ENCODE results near the gene NVL. TPM values are rescaled to one million over a fixed set of nuclear protein-coding genes. Genes with fewer than 3 reads are reported as not detected.

Gene NVL
- total RNA-seq, 2 experiments from 2014 or later: 37.7 to 40.4 TPM

GRCh38 chr1:224329484-224329841 is 509 bp downstream of the NVL start:
- POLR2A ChIA-PET: interaction anchor here (0.7 to 1.7 kb wide), 5 partner anchors 9 to 214 kb away, joined by 3 to 5 read pairs (median 3); no protein-coding TSS in a partner anchor
- ATAC-seq: no peak

GRCh38 chr1:224328644-224329043 is 1.3 kb downstream of the NVL start:
- ChIA-PET CTCF (interaction anchor here (1.8 to 2.1 kb wide), 3 partner anchors 29 to 212 kb away, joined by 6 to 16 read pairs (median 11); no protein-coding TSS in a partner anchor), POLR2A (interaction anchor here (1.0 to 1.7 kb wide), 2 partner anchors 14 to 213 kb away, joined by 3 to 5 read pairs; no protein-coding TSS in a partner anchor)
- no peak for TF ChIP-seq CTCF (IDR thresholded peaks at IDR 0.05)
- ATAC-seq: no peak
- no peak for DNase-seq
- Mint-ChIP-seq H3K9me3 (no peaks in the 10 kb centered on the region), H3K27ac (peak overlapping the region; percentile 0), H3K36me3 (ENCODE audit: low read depth) (peaks cover 5% of the 10 kb centered on the region), H3K4me1 (ENCODE audit: low read depth) (peaks cover 31% of the 10 kb centered on the region), H3K27me3 (no peaks in the 10 kb centered on the region), H3K4me3 (peak overlapping the region; percentile 88)
- intact Hi-C loops (cut with micrococcal nuclease): no loop called here

More at GRCh38 chr1:224329484-224329841, 509 bp downstream of the NVL start:
- no peak for TF ChIP-seq CTCF (IDR thresholded peaks at IDR 0.05)
- Mint-ChIP-seq H3K4me1 (ENCODE audit: low read depth) (peaks cover 40% of the 10 kb centered on the region), H3K27me3 (no peaks in the 10 kb centered on the region), H3K36me3 (ENCODE audit: low read depth) (peaks cover 5% of the 10 kb centered on the region), H3K9me3 (no peaks in the 10 kb centered on the region), H3K4me3 (peak overlapping the region; percentile 88), H3K27ac (peak overlapping the region; percentile 99)
- CTCF ChIA-PET: interaction anchor here (0.9 to 2.1 kb wide), 5 partner anchors 28 to 213 kb away, joined by 3 to 16 read pairs (median 6); no protein-coding TSS in a partner anchor
- intact Hi-C loops (cut with micrococcal nuclease): no loop called here
- DNase-seq: no peak

GRCh38 chr1:224325959-224326358 is 4.0 kb downstream of the NVL start:
- ChIA-PET CTCF (interaction anchor here (0.7 to 1.3 kb wide), 2 partner anchors 9 to 131 kb away, joined by 3 read pairs; no protein-coding TSS in a partner anchor), POLR2A (no interaction called here)
- Mint-ChIP-seq H3K36me3 (ENCODE audit: low read depth) (peaks cover 11% of the 10 kb centered on the region), H3K27me3 (no peaks in the 10 kb centered on the region), H3K9me3 (no peaks in the 10 kb centered on the region), H3K4me1 (ENCODE audit: low read depth) (peaks cover 24% of the 10 kb centered on the region), H3K4me3 (no peak overlapping the region), H3K27ac (no peak overlapping the region)
- ATAC-seq (no peak), DNase-seq (no peak)
- TF ChIP-seq CTCF (IDR thresholded peaks at IDR 0.05): no peak
- intact Hi-C loops (cut with micrococcal nuclease): no loop called here

GRCh38 chr1:224321706-224322105 is 8.3 kb downstream of the NVL start:
- H3K4me1 Mint-ChIP-seq (ENCODE audit: low read depth): peaks cover 18% of the 10 kb centered on the region
- no peaks in the 10 kb centered on the region for H3K9me3 Mint-ChIP-seq
- no peak for ATAC-seq
- intact Hi-C loops (cut with micrococcal nuclease): no loop called here
- H3K4me3 Mint-ChIP-seq: no peak overlapping the region
- POLR2A ChIA-PET: no interaction called here
- DNase-seq: no peak
- no peak for TF ChIP-seq CTCF (IDR thresholded peaks at IDR 0.05)
- peaks cover 14% of the 10 kb centered on the region for H3K36me3 Mint-ChIP-seq (ENCODE audit: low read depth)
- CTCF ChIA-PET: no interaction called here
- no peaks in the 10 kb centered on the region for H3K27me3 Mint-ChIP-seq
- H3K27ac Mint-ChIP-seq: no peak overlapping the region

GRCh38 chr1:224317383-224318045 is 12.5 kb downstream of the NVL start:
- intact Hi-C loops (cut with micrococcal nuclease): no loop called here
- ChIA-PET POLR2A (no interaction called here), CTCF (interaction anchor here (1.9 kb wide), 1 partner anchor 16 kb away, joined by 6 read pairs; no protein-coding TSS in a partner anchor)
- H3K27ac Mint-ChIP-seq: peak overlapping the region; percentile 64
- no peak overlapping the region for H3K4me3 Mint-ChIP-seq
- DNase-seq (no peak), ATAC-seq (no peak)
- TF ChIP-seq CTCF (IDR thresholded peaks at IDR 0.05): no peak
- H3K27me3 Mint-ChIP-seq: no peaks in the 10 kb centered on the region
- peaks cover 8% of the 10 kb centered on the region for H3K4me1 Mint-ChIP-seq (ENCODE audit: low read depth)
- H3K36me3 Mint-ChIP-seq (ENCODE audit: low read depth): peaks cover 12% of the 10 kb centered on the region
- H3K9me3 Mint-ChIP-seq: no peaks in the 10 kb centered on the region
